A673 (cell line): Measurements from ENCODE around the gene PAPPA.

Source experiments
- EZH2 ChIP-seq: fragments of 200-600 bp; sonication (generic); IDR thresholded peaks from 2 replicates; pipeline ENCODE4 v1.6.1; 2017; ENCODE audit warnings: borderline replicate concordance, low read depth, mild to moderate bottlenecking, mixed read lengths, antibody characterized with exemption, low read length; ENCODE audit not compliant: poor library complexity, severe bottlenecking
- TF ChIP-seq, protein P1 (sequence below): fragments of 300-800, 200-600 bp; sonication (generic); conservative IDR thresholded peaks from 2 replicates; pipeline ENCODE4 v1.5.1; 2017; ENCODE audit warnings: low read depth, mild to moderate bottlenecking, antibody characterized with exemption, low read length, moderate library complexity, mixed read lengths

- TF ChIP-seq, protein P1, sequence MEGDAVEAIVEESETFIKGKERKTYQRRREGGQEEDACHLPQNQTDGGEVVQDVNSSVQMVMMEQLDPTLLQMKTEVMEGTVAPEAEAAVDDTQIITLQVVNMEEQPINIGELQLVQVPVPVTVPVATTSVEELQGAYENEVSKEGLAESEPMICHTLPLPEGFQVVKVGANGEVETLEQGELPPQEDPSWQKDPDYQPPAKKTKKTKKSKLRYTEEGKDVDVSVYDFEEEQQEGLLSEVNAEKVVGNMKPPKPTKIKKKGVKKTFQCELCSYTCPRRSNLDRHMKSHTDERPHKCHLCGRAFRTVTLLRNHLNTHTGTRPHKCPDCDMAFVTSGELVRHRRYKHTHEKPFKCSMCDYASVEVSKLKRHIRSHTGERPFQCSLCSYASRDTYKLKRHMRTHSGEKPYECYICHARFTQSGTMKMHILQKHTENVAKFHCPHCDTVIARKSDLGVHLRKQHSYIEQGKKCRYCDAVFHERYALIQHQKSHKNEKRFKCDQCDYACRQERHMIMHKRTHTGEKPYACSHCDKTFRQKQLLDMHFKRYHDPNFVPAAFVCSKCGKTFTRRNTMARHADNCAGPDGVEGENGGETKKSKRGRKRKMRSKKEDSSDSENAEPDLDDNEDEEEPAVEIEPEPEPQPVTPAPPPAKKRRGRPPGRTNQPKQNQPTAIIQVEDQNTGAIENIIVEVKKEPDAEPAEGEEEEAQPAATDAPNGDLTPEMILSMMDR: no peak
- no peak for TF ChIP-seq EZH2
These were observed 236.1 kb downstream of the PAPPA start for GRCh38 chr9:116389541-116390302.
